Measurements from ENCODE around the gene CHRD.
"Not testable (repeated sequence)": the region's sequence is repeated elsewhere in the genome, so short reads cannot be mapped to it uniquely, and the experiment has no call there.

The CHRD gene

DNA sequence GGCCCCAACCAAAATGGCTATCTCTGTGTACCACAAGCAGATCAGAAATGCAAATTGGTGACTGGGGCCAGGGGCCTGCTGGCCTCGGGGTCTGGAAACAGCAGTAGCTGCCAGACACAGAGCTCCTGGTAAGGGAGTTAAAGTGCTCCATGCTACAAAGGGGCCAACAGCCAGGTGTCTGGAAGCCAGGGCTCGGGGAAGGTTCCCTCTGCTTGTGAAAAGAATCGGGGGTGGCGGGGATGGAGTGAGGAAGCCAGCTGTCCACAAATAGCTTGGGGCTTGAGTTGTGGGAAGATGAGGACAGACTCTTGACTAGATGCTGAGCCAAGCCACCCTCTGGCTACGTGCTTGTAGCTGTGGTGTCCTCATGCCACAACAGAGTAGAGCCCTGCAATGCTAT is 39.3 kb downstream of the CHRD start:
- DNase-seq (no peak), ATAC-seq (no peak)

DNA sequence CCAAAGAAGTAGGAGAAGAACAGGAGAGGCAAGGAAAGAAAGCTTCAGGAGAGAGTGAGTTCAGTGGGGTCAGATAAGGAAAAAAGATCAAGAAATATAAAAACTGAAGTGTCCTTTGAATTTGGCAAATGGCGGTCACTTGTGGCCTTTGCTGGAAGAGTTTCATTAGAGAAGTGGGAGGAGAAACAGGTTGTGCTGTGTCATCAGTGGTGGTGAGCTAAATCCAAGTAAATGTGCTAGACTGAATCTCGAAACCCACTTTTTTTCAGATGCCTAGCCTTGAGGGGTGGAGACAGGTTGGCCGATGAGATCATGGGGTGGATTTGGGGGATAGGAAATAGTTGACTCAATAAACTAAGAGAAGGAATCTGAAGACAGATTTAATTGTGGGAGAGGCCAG is 43.7 kb downstream of the CHRD start:
- no peak for ATAC-seq
- no peak for DNase-seq

DNA sequence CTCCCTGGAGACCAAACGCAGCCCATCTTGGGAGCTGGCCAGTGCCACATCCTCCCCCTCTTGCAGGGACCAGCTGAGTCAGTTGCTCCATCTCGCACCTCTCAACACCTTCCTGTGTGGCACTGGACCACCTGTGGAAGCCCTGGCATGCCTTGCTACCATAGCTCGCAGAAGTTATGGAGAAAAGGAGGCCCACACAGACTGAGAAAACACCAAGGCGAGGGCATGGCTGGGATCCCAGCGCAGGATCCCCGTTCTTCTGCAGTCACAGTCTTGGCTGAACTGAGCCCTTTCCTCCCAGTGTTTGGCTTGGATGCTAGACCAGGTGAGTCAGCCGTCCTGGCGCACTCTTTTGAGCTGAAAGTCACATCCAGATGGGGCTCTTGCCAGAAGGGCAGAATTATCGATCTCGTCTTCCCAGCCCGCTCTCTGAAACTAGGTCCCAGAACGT is 46.9 kb downstream of the CHRD start:
- no peak for ATAC-seq
- DNase-seq, result no peak

DNA sequence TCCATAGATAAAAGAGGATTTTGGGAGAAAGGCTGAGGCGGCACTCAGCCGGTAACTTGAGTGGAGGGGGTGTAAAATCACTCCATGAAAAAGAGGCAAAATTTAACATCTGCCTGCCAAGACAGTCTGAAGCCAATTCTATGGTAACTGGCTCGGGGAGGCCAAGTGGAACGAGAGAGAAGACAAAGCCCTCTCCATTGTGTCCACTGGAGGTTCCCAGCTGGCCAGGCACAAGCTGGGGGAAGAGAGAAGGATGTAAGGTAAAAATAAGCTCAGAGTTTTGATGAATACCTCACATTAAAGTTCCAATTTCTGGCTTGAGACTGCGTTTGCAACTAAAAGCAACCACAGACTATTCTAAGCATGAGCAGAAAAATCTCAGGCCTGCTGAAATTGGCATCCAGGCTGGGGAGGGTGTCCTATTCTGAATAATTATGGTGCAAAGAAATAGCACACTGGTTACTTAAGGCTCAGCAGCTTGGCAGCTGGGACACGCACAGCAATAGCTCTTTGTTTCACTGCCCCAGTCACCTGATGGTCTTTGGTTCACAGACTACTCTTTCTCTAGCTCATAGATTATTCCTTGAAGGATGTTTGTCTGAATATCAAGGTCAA is 48.8 kb downstream of the CHRD start:
- no peak for DNase-seq
- no peak for ATAC-seq

DNA sequence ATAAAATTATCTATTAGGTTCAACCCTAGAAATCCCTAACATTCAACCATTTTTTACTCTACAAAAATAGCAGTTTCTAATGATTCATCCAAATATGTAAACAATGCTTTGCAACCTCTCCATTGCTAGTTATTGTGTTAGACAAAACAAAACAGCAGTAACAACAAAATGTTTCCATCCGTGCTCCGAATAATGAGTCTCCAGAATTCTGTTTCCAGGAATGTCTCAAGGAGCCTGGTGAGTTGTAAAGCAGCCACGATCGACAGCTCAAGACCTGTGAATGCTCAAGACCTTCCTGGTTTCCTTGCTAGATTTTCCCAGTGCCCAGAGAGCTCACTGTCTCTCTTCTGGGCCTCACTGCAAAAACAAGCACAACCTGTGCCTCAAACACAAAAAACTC is 49.9 kb downstream of the CHRD start:
- no peak for DNase-seq

DNA sequence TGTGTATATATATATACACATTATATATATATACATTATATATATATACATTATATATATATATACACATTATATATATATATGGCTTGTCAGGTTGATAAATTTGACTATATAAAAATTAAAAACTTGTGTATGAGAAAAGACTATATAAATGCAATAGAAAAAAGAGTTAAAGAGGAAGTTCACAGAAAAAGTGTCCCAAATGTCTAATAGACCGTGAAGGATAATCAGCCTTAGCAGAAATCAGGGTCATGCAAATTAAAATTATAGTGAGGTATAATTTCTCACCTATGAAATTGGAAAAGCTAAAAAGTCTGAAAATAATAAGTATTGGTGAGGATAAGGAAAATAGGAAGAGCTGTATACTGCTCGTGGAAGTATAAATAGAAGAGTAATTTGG is 51.1 kb downstream of the CHRD start:
- no peak for ATAC-seq
- no peak for DNase-seq

More for the DNA sequence above, 49.9 kb downstream of the CHRD start:
- ATAC-seq, result no peak

DNA sequence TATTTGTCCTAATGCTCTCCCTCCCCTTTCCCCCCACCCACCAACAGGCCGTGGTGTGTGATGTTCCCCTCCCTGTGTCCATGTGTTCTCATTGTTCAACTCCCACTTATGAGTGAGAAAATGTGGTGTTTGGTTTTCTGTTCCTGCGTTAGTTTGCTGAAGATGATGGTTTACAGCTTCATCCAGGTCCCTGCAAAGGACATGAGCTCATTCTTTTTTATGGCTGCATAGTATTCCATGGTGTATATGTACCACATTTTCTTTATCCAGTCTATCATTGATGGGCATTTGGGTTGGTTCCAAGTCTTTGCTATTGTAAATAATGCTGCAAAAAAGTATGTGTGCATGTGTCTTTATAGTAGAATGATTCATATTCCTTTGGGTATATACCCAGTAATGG is 53.3 kb downstream of the CHRD start:
- not testable (repeated sequence) for ATAC-seq, DNase-seq

DNA sequence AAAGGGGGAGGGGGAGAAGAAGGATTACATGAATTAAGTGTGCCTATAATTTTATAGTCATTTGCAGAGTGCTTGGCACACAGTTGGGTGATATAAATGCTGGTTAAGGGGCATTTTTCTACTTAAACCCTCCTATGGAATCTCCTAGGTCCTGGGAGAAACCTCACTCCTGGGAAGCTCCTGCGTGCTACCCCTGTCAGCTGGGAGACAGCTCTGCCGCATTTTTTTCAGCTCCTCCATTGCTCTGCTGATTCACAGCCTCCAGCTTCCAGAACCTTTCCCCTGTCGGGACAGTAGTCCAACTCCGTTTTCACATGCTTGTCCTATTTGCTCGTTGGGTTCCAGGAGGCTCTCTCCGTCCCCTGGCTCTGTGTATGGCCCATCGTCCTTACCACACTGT is 59.2 kb downstream of the CHRD start:
- DNase-seq, result no peak
- ATAC-seq, result no peak
